Measurements from ENCODE around the gene TEX264.

DNA sequence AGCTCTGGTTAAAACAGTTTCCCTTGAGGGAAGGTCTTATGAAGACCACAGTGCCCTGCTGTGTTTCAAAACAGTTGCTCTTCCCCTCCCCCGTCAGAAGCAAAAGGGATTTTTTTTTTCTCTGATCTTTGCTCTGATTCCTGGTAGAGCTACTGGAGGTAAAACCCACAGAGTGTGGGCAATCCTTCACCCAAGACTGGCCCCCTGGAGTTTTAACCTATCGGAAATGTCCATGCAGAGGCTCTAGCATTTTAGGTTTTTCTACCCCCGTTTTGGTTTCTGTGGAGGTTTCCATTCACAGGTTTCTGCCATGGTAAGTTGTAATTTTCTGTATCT, 63.5 kb downstream of the TEX264 start:
- TF ChIP-seq, protein P1, sequence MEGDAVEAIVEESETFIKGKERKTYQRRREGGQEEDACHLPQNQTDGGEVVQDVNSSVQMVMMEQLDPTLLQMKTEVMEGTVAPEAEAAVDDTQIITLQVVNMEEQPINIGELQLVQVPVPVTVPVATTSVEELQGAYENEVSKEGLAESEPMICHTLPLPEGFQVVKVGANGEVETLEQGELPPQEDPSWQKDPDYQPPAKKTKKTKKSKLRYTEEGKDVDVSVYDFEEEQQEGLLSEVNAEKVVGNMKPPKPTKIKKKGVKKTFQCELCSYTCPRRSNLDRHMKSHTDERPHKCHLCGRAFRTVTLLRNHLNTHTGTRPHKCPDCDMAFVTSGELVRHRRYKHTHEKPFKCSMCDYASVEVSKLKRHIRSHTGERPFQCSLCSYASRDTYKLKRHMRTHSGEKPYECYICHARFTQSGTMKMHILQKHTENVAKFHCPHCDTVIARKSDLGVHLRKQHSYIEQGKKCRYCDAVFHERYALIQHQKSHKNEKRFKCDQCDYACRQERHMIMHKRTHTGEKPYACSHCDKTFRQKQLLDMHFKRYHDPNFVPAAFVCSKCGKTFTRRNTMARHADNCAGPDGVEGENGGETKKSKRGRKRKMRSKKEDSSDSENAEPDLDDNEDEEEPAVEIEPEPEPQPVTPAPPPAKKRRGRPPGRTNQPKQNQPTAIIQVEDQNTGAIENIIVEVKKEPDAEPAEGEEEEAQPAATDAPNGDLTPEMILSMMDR (IDR thresholded peaks at IDR 0.05; ENCODE audit: poor library complexity) = no peak
- no peak for TF ChIP-seq EZH2phosphoT487 (IDR thresholded peaks at IDR 0.05; ENCODE audit: low read depth, severe bottlenecking, unreplicated experiment)
